Measurements from ENCODE around the gene ZNF330. TPM values are rescaled to one million over a fixed set of nuclear protein-coding genes. Genes with fewer than 3 reads are reported as not detected.

Gene ZNF330
- polyA plus RNA-seq, 1 donor: 69.8 TPM

- DNase-seq: no peak
These were observed 8.9 kb downstream of the ZNF330 start for GRCh38 chr4:141229408-141230101.

GRCh38 chr4:141233673-141234072, 13.0 kb downstream of the ZNF330 start:
- no peak for DNase-seq

GRCh38 chr4:141238186-141238585, 17.5 kb downstream of the ZNF330 start:
- no peak for DNase-seq

GRCh38 chr4:141240259-141240658, 19.6 kb downstream of the ZNF330 start:
- no peak for DNase-seq

GRCh38 chr4:141240671-141241070, 20.0 kb downstream of the ZNF330 start:
- no peak for DNase-seq

GRCh38 chr4:141241986-141242385, 21.3 kb downstream of the ZNF330 start:
- DNase-seq: no peak

GRCh38 chr4:141244419-141244818, 23.7 kb downstream of the ZNF330 start:
- no peak for DNase-seq

- DNase-seq: no peak
These were observed 25.5 kb downstream of the ZNF330 start for GRCh38 chr4:141246243-141246642.

GRCh38 chr4:141246683-141247429, 26.2 kb downstream of the ZNF330 start:
- DNase-seq: no peak

- DNase-seq: no peak
These were observed 26.7 kb downstream of the ZNF330 start for GRCh38 chr4:141247430-141247780.

GRCh38 chr4:141248029-141248428, 27.3 kb downstream of the ZNF330 start:
- no peak for DNase-seq

- DNase-seq: no peak
These were observed 27.8 kb downstream of the ZNF330 start for GRCh38 chr4:141248486-141248885.

- no peak for DNase-seq
These were observed 33.6 kb downstream of the ZNF330 start for GRCh38 chr4:141254326-141254725.

- no peak for DNase-seq
These were observed 34.3 kb downstream of the ZNF330 start for GRCh38 chr4:141255016-141255415.

- DNase-seq: no peak
These were observed 37.9 kb downstream of the ZNF330 start for GRCh38 chr4:141258558-141258957.

GRCh38 chr4:141275834-141276233, 55.1 kb downstream of the ZNF330 start:
- DNase-seq: no peak

- DNase-seq: no peak
These were observed 62.5 kb downstream of the ZNF330 start for GRCh38 chr4:141283152-141283551.

GRCh38 chr4:141283563-141283962, 62.9 kb downstream of the ZNF330 start:
- DNase-seq: no peak

Other genes starting within 250 kb of the ZNF330 start
- gene RNF150, start 87.4 kb upstream of the ZNF330 start, polyA plus RNA-seq (ENCODE audit: insufficient read length): 28.9 TPM

Data from left kidney (tissue), 2 donors.